Esophagus (tissue), 2 donors: ENCODE results near the gene CD36. TPM values are rescaled to one million over a fixed set of nuclear protein-coding genes. Genes with fewer than 3 reads are reported as not detected.
"Not testable (repeated sequence)": the region's sequence is repeated elsewhere in the genome, so short reads cannot be mapped to it uniquely, and the experiment has no call there.

Source experiments
- H3K27ac ChIP-seq, 2 donors: one replicate each; pipeline ENCODE4 v1.5.1; 2013; ENCODE audit warnings: low read depth in 2 of 2, mild to moderate bottlenecking in 2 of 2, inconsistent platforms in 1 of 2, low read length in 1 of 2, moderate library complexity in 1 of 2
- H3K27me3 ChIP-seq, 2 donors: one replicate each; pipeline ENCODE4 v1.6.1; 2013; ENCODE audit warnings: low read length in 2 of 2, control low read depth in 1 of 2, mild to moderate bottlenecking in 1 of 2; ENCODE audit not compliant: insufficient read depth in 2 of 2, control insufficient read depth in 1 of 2
- H3K36me3 ChIP-seq, 2 donors: one replicate each; pipeline ENCODE4 v1.6.1; 2013; ENCODE audit warnings: low read length in 1 of 2; ENCODE audit not compliant: control insufficient read depth in 2 of 2, insufficient read depth in 2 of 2
- H3K4me1 ChIP-seq, 2 donors: one replicate each; pipeline ENCODE4 v1.6.1; 2013; ENCODE audit warnings: low read length in 1 of 2; ENCODE audit not compliant: control insufficient read depth in 2 of 2, insufficient read depth in 2 of 2
- H3K4me3 ChIP-seq, 2 donors: one replicate each; pipeline ENCODE4 v1.5.1; 2013; ENCODE audit warnings: low read length in 2 of 2, mild to moderate bottlenecking in 2 of 2, low read depth in 1 of 2, moderate library complexity in 1 of 2
- H3K9me3 ChIP-seq, 2 donors: one replicate each; pipeline ENCODE4 v1.6.1; 2013; ENCODE audit warnings: mild to moderate bottlenecking in 2 of 2, low read depth in 1 of 2, low read length in 1 of 2, moderate library complexity in 1 of 2; ENCODE audit not compliant: control insufficient read depth in 2 of 2, insufficient read depth in 1 of 2
- WGBS, 2 donors: extraction: QIAGEN DNeasy Blood & Tissue Kit; methylation state at CpG; one replicate each; pipeline ENCODE4 v1.1.7; 2013; 5-methylcytosine and 5-hydroxymethylcytosine counted together
- polyA plus RNA-seq, 2 donors: library from polyadenylated mRNA; stranded (reverse); fragments of 200-250 nt; gene quantifications; one replicate each; pipeline ENCODE4 v1.2.3, GENCODE V29; 2013
- donor health status: healthy with polysubstance abuse.
- donor health status: Bipolar disorder and iron deficiency.

The CD36 gene
- polyA plus RNA-seq, 2 donors, result 2.6 to 3.6 TPM

GRCh38 chr7:80659120-80660055, 20.9 kb downstream of the CD36 start:
- no peak overlapping the region for H3K27ac ChIP-seq
- H3K27me3 ChIP-seq, result no peaks in the 10 kb centered on the region
- H3K36me3 ChIP-seq, result no peaks in the 10 kb centered on the region
- H3K4me1 ChIP-seq, result no peaks in the 10 kb centered on the region
- H3K4me3 ChIP-seq, result no peak overlapping the region
- 5% methylated on average over 3 of the region's 3 CpGs for WGBS, 2 donors
- no peaks in the 10 kb centered on the region for H3K9me3 ChIP-seq

DNA sequence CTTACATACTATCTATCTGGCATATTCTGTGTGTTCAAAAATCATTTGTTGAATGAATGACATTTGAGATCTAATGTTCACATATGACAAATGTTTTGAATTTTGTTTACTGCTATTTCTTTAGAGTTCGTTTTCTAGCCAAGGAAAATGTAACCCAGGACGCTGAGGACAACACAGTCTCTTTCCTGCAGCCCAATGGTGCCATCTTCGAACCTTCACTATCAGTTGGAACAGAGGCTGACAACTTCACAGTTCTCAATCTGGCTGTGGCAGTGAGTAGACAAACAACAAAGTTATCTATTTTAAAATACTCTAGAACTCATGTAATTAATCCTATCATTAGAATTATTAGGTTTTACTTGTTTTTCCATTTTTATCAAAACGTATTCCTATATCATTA, 22.5 kb downstream of the CD36 start:
- Histone ChIP-seq H3K4me1 (no peaks in the 10 kb centered on the region), H3K27ac (no peak overlapping the region), H3K9me3 (no peaks in the 10 kb centered on the region), H3K4me3 (no peak overlapping the region), H3K27me3 (no peaks in the 10 kb centered on the region), H3K36me3 (no peaks in the 10 kb centered on the region)
- WGBS, 2 donors, result 68 to 74% methylated on average over 4 of the region's 4 CpGs

GRCh38 chr7:80661729-80662128, 23.3 kb downstream of the CD36 start:
- Histone ChIP-seq H3K9me3 (no peaks in the 10 kb centered on the region), H3K4me1 (no peaks in the 10 kb centered on the region), H3K4me3 (no peak overlapping the region), H3K27me3 (no peaks in the 10 kb centered on the region), H3K27ac (no peak overlapping the region), H3K36me3 (no peaks in the 10 kb centered on the region)
- WGBS, 2 donors, result 77 to 81% methylated on average over 7 of the region's 7 CpGs

- no peaks in the 10 kb centered on the region for H3K4me1 ChIP-seq
- WGBS, 2 donors, result 81 to 91% methylated on average over 13 of the region's 13 CpGs
- no peak overlapping the region for H3K4me3 ChIP-seq
- H3K27me3 ChIP-seq, result no peaks in the 10 kb centered on the region
- H3K27ac ChIP-seq, result no peak overlapping the region
- H3K36me3 ChIP-seq, result no peaks in the 10 kb centered on the region
- no peaks in the 10 kb centered on the region for H3K9me3 ChIP-seq
These were observed 23.8 kb downstream of the CD36 start for GRCh38 chr7:80662252-80662651.

DNA sequence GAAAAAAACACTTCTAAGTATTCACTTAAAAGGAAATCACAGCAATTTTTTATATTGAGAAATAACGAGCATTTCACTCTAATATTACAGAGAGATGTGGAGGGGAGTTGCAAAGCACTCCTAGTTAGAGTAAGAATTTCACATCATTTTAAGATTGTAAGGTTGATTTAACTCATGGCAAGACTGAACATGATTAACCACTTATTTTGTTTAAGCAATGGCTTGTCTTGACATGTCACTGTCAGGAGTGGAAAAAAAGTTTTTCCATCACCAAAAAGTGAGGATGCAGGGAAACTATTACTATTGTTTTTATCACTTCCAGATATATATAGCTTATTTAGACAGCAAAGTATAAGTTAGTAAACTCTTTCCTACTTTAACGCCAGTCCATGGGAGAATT, 27.1 kb downstream of the CD36 start:
- Histone ChIP-seq H3K9me3 (no peaks in the 10 kb centered on the region), H3K4me1 (no peaks in the 10 kb centered on the region), H3K36me3 (no peaks in the 10 kb centered on the region), H3K4me3 (no peak overlapping the region), H3K27me3 (no peaks in the 10 kb centered on the region), H3K27ac (no peak overlapping the region)
- 67 to 83% methylated on average over 2 of the region's 2 CpGs for WGBS, 2 donors

DNA sequence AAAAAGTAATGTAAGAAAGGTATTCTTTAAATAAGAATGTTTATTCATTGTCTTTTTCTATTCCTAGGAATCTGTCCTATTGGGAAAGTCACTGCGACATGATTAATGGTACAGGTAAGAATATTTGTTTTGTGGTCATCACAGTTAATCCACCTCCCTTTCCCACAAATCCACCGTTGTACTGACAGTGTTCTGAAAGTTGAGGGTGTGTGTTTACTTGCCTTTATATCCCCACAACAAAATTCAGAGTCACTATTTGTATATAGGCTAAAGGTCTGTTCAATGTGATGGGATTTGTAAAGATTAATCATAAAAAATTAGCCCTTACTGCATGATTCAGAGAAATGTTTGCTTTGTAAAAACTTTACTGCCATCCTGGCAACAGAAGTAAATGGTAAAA, 27.9 kb downstream of the CD36 start:
- H3K4me1 ChIP-seq, result no peaks in the 10 kb centered on the region
- no peak overlapping the region for H3K4me3 ChIP-seq
- 43 to 48% methylated on average over 2 of the region's 2 CpGs for WGBS, 2 donors

GRCh38 chr7:80669367-80669766, 30.9 kb downstream of the CD36 start:
- not testable (repeated sequence) for H3K36me3 ChIP-seq, H3K27me3 ChIP-seq, H3K4me1 ChIP-seq, H3K27ac ChIP-seq, H3K9me3 ChIP-seq, H3K4me3 ChIP-seq
- 94 to 95% methylated on average over 6 of the region's 6 CpGs for WGBS, 2 donors

More for the DNA sequence above, 27.9 kb downstream of the CD36 start:
- Histone ChIP-seq H3K27me3 (no peaks in the 10 kb centered on the region), H3K27ac (no peak overlapping the region), H3K36me3 (no peaks in the 10 kb centered on the region), H3K9me3 (no peaks in the 10 kb centered on the region)

DNA sequence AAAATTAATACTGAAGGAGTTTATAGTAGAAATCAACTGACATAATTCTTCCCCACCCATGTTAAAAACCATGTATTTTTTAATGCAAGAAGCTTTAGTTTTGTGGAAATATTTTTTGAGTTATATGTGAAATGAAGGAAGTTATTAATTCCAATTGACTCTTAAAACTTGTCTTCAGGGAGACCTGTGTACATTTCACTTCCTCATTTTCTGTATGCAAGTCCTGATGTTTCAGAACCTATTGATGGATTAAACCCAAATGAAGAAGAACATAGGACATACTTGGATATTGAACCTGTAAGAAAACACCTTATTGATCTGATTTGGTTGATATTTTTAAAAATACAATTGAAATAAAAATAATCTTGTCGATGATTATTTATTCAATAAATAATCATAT, 33.3 kb downstream of the CD36 start:
- H3K4me3 ChIP-seq, result no peak overlapping the region
- 95% methylated on average over 1 of the region's 1 CpG for WGBS, 2 donors
- no peaks in the 10 kb centered on the region for H3K36me3 ChIP-seq
- H3K27ac ChIP-seq, result no peak overlapping the region
- no peaks in the 10 kb centered on the region for H3K9me3 ChIP-seq
- no peaks in the 10 kb centered on the region for H3K27me3 ChIP-seq
- H3K4me1 ChIP-seq, result no peaks in the 10 kb centered on the region

DNA sequence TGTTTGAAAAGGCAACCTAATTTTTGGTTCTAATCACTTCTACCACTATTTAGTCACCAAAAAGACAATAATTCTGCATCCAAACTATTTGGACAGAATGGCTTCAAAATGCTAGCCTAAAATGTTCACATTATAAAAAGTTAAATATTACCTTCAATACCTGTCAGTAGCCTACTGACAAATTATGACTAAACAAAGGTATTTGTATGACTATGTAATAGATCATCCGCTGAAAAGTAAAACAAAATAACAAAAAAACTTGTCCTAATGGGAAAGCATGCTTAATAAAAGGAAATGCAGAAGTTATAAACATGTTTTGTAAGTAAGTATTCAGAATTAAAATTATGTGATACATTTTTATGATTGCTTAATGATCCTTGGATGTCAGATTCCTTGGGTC, 36.6 kb downstream of the CD36 start:
- Histone ChIP-seq H3K36me3 (no peaks in the 10 kb centered on the region), H3K27me3 (no peaks in the 10 kb centered on the region), H3K9me3 (no peaks in the 10 kb centered on the region), H3K27ac (no peak overlapping the region), H3K4me3 (no peak overlapping the region), H3K4me1 (no peaks in the 10 kb centered on the region)
- 63 to 76% methylated on average over 1 of the region's 1 CpG for WGBS, 2 donors

- 90 to 91% methylated on average over 2 of the region's 2 CpGs for WGBS, 2 donors
- Histone ChIP-seq H3K9me3 (no peaks in the 10 kb centered on the region), H3K27ac (no peak overlapping the region), H3K27me3 (no peaks in the 10 kb centered on the region), H3K36me3 (no peaks in the 10 kb centered on the region), H3K4me1 (no peaks in the 10 kb centered on the region), H3K4me3 (no peak overlapping the region)
These were observed 38.0 kb downstream of the CD36 start for GRCh38 chr7:80676404-80676803.
